Measurements from ENCODE around the gene ZNF92.
"Not testable (repeated sequence)": the region's sequence is repeated elsewhere in the genome, so short reads cannot be mapped to it uniquely, and the experiment has no call there.

ZNF92 gene

GRCh38 chr7:65438598-65438997 is 64.9 kb downstream of the ZNF92 start:
- ChIA-PET CTCF (no interaction called here), POLR2A (no interaction called here)
- no peak for DNase-seq
- Histone ChIP-seq H3K36me3 (ENCODE audit: control insufficient read depth in 4 of 4, insufficient read depth in 4 of 4, low read length in 3 of 4) (no peaks in the 10 kb centered on the region), H3K27me3 (replicated peaks in 2 of 5; ENCODE audit: control insufficient read depth in 4 of 5, insufficient read depth in 5 of 5, low read length in 4 of 5) (no peaks in the 10 kb centered on the region), H3K9me3 (ENCODE audit: control extremely low read depth in 1 of 5, control insufficient read depth in 4 of 5, insufficient read depth in 2 of 5, low read depth in 1 of 5, low read length in 4 of 5) (no peaks in the 10 kb centered on the region), H3K4me3 (ENCODE audit: control insufficient read depth in 1 of 7, extremely low read depth in 1 of 7, insufficient read depth in 4 of 7, low read depth in 2 of 7, low read length in 6 of 7) (no peak overlapping the region), H3K4me1 (ENCODE audit: control extremely low read depth in 1 of 4, control insufficient read depth in 4 of 4, insufficient read depth in 4 of 4, low read length in 3 of 4) (no peaks in the 10 kb centered on the region), H3K27ac (ENCODE audit: insufficient read depth in 1 of 2, low read depth in 1 of 2, low read length in 2 of 2, poor library complexity in 1 of 2, severe bottlenecking in 2 of 2) (no peak overlapping the region)
- WGBS (ENCODE audit: insufficient coverage) = 86% methylated on average over 1 of the region's 2 CpGs

- no peaks in the 10 kb centered on the region for H3K27me3 ChIP-seq (replicated peaks in 2 of 5; ENCODE audit: control insufficient read depth in 4 of 5, insufficient read depth in 5 of 5, low read length in 4 of 5)
- no peaks in the 10 kb centered on the region for H3K36me3 ChIP-seq (ENCODE audit: control insufficient read depth in 4 of 4, insufficient read depth in 4 of 4, low read length in 3 of 4)
- no peak for DNase-seq
- peaks cover 0 to 2% (median 0%) of the 10 kb centered on the region in 5 experiments for H3K9me3 ChIP-seq (ENCODE audit: control extremely low read depth in 1 of 5, control insufficient read depth in 4 of 5, insufficient read depth in 2 of 5, low read depth in 1 of 5, low read length in 4 of 5)
- no peak overlapping the region for H3K27ac ChIP-seq (ENCODE audit: insufficient read depth in 1 of 2, low read depth in 1 of 2, low read length in 2 of 2, poor library complexity in 1 of 2, severe bottlenecking in 2 of 2)
- no peak overlapping the region for H3K4me3 ChIP-seq (ENCODE audit: control insufficient read depth in 1 of 7, extremely low read depth in 1 of 7, insufficient read depth in 4 of 7, low read depth in 2 of 7, low read length in 6 of 7)
- H3K4me1 ChIP-seq (ENCODE audit: control extremely low read depth in 1 of 4, control insufficient read depth in 4 of 4, insufficient read depth in 4 of 4, low read length in 3 of 4) = no peaks in the 10 kb centered on the region
- POLR2A ChIA-PET = no interaction called here
- CTCF ChIA-PET = no interaction called here
Observed at GRCh38 chr7:65441010-65441409, 67.4 kb downstream of the ZNF92 start.

DNA sequence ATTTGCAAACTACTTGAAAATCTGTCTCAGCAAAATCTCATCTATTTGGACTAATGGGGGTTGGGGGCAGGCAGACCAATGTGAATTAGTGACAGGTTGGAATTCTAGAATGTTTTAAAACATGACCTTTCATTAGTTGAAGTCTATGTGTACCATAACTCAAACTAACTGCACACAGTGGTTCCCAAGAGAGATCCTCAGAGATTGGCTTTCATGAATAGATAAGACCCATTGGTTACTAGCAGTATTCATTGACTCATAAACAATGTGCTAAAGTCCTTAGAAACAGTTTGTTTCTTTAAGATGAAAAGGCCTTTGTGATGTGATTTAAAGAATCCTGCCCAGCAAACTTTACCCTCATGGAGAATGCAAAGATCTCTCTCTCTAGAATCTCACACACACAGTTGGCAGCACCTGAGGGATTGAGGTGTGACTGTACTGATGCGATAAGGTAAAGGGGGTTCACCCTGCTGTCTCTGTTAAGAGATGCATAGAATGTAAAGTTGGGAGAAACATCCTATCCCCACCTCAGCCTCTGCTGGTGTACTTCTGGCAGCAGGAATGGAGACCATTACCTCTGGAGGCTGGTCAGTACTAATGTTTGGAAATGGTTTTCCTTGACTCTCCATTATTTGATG is 70.7 kb downstream of the ZNF92 start:
- WGBS (ENCODE audit: insufficient coverage) = no CpG with 5 or more reads among the region's 1 CpG
- Histone ChIP-seq H3K4me1 (ENCODE audit: control extremely low read depth in 1 of 4, control insufficient read depth in 4 of 4, insufficient read depth in 4 of 4, low read length in 3 of 4) (no peaks in the 10 kb centered on the region), H3K36me3 (ENCODE audit: control insufficient read depth in 4 of 4, insufficient read depth in 4 of 4, low read length in 3 of 4) (no peaks in the 10 kb centered on the region), H3K27me3 (replicated peaks in 2 of 5; ENCODE audit: control insufficient read depth in 4 of 5, insufficient read depth in 5 of 5, low read length in 4 of 5) (no peaks in the 10 kb centered on the region), H3K9me3 (ENCODE audit: control extremely low read depth in 1 of 5, control insufficient read depth in 4 of 5, insufficient read depth in 2 of 5, low read depth in 1 of 5, low read length in 4 of 5) (peaks cover 0 to 3% (median 2%) of the 10 kb centered on the region in 5 experiments), H3K27ac (ENCODE audit: insufficient read depth in 1 of 2, low read depth in 1 of 2, low read length in 2 of 2, poor library complexity in 1 of 2, severe bottlenecking in 2 of 2) (no peak overlapping the region), H3K4me3 (ENCODE audit: control insufficient read depth in 1 of 7, extremely low read depth in 1 of 7, insufficient read depth in 4 of 7, low read depth in 2 of 7, low read length in 6 of 7) (no peak overlapping the region)
- CTCF ChIA-PET = no interaction called here
- no peak for DNase-seq
- POLR2A ChIA-PET = no interaction called here

DNA sequence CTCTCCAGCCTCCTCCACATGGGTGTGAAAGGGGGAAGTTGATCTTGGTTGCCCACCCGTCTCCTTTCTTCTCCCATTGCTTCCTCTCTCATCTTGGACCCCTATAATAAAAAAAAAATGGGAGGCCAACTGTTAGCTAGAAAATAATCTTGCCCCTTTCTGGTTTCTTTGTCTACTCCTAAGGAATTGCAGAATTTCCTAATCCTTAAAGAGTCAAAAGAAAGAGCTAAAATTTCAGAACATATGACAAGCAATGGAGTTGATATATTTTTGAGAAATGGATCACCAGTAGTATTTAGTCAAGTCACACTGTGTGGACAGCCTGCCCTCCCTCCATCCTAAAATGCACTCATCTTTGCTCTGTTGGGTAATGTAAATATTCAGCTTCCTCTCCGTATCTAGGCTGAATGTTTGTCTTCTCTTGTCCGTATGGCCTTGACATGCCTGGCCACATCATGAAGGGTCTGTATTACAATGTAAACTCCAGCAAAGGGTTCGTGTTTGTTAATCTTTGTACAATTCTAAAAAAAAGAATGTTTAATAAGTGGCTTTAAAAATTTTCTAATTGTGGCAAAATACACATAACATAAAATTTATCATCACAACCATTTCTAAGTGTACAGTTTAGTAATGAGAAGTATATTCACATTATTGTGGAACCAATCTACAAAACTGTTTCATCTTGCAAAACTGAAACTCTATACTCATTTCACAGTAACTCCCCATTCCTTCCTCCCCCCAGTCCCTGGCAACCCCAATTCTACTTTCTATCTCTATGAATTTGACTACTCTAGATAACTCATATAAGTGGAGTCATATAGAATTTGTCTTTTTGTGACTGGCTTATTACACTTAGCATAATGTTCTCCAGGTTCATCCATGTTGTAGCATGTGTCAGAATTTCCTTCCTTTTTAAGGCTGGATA is 71.5 kb downstream of the ZNF92 start:
- peaks cover 0 to 3% (median 2%) of the 10 kb centered on the region in 5 experiments for H3K9me3 ChIP-seq (ENCODE audit: control extremely low read depth in 1 of 5, control insufficient read depth in 4 of 5, insufficient read depth in 2 of 5, low read depth in 1 of 5, low read length in 4 of 5)
- H3K36me3 ChIP-seq (ENCODE audit: control insufficient read depth in 4 of 4, insufficient read depth in 4 of 4, low read length in 3 of 4) = no peaks in the 10 kb centered on the region
- no CpG with 5 or more reads among the region's 4 CpGs for WGBS (ENCODE audit: insufficient coverage)
- no peak overlapping the region for H3K4me3 ChIP-seq (ENCODE audit: control insufficient read depth in 1 of 7, extremely low read depth in 1 of 7, insufficient read depth in 4 of 7, low read depth in 2 of 7, low read length in 6 of 7)
- DNase-seq = no peak
- no peaks in the 10 kb centered on the region for H3K27me3 ChIP-seq (replicated peaks in 2 of 5; ENCODE audit: control insufficient read depth in 4 of 5, insufficient read depth in 5 of 5, low read length in 4 of 5)
- ChIA-PET CTCF (no interaction called here), POLR2A (no interaction called here)
- no peaks in the 10 kb centered on the region for H3K4me1 ChIP-seq (ENCODE audit: control extremely low read depth in 1 of 4, control insufficient read depth in 4 of 4, insufficient read depth in 4 of 4, low read length in 3 of 4)
- H3K27ac ChIP-seq (ENCODE audit: insufficient read depth in 1 of 2, low read depth in 1 of 2, low read length in 2 of 2, poor library complexity in 1 of 2, severe bottlenecking in 2 of 2) = no peak overlapping the region

DNA sequence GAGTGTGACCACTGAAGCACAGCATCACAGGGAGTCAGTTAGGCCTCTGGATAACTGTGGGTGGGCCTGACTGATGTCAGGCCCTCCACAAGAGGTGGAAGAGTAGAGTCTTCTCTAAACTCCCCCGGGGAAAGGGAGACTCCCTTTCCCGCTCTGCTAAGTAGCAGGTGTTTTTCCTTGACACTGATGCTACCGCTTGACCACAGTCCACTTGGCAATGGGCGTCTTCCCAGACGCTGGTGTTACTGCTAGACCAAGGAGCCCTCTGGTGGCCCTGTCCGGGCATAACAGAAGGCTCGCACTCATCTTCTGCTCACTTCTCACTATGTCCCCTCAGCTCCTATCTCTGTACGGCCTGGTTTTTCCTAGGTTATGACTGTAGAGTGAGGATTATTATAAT is 73.4 kb downstream of the ZNF92 start:
- DNase-seq; H3K4me1 ChIP-seq (ENCODE audit: control extremely low read depth in 1 of 4, control insufficient read depth in 4 of 4, insufficient read depth in 4 of 4, low read length in 3 of 4); H3K4me3 ChIP-seq (ENCODE audit: control insufficient read depth in 1 of 7, extremely low read depth in 1 of 7, insufficient read depth in 4 of 7, low read depth in 2 of 7, low read length in 6 of 7); H3K9me3 ChIP-seq (ENCODE audit: control extremely low read depth in 1 of 5, control insufficient read depth in 4 of 5, insufficient read depth in 2 of 5, low read depth in 1 of 5, low read length in 4 of 5); CTCF ChIA-PET; POLR2A ChIA-PET; H3K27ac ChIP-seq (ENCODE audit: insufficient read depth in 1 of 2, low read depth in 1 of 2, low read length in 2 of 2, poor library complexity in 1 of 2, severe bottlenecking in 2 of 2); H3K27me3 ChIP-seq (replicated peaks in 2 of 5; ENCODE audit: control insufficient read depth in 4 of 5, insufficient read depth in 5 of 5, low read length in 4 of 5); H3K36me3 ChIP-seq (ENCODE audit: control insufficient read depth in 4 of 4, insufficient read depth in 4 of 4, low read length in 3 of 4): not testable (repeated sequence)
- 86% methylated on average over 1 of the region's 8 CpGs for WGBS (ENCODE audit: insufficient coverage)

- Histone ChIP-seq H3K4me1 (ENCODE audit: control extremely low read depth in 1 of 4, control insufficient read depth in 4 of 4, insufficient read depth in 4 of 4, low read length in 3 of 4) (no peaks in the 10 kb centered on the region), H3K9me3 (ENCODE audit: control extremely low read depth in 1 of 5, control insufficient read depth in 4 of 5, insufficient read depth in 2 of 5, low read depth in 1 of 5, low read length in 4 of 5) (peaks cover 0 to 3% (median 2%) of the 10 kb centered on the region in 5 experiments), H3K4me3 (ENCODE audit: control insufficient read depth in 1 of 7, extremely low read depth in 1 of 7, insufficient read depth in 4 of 7, low read depth in 2 of 7, low read length in 6 of 7) (no peak overlapping the region), H3K36me3 (ENCODE audit: control insufficient read depth in 4 of 4, insufficient read depth in 4 of 4, low read length in 3 of 4) (no peaks in the 10 kb centered on the region), H3K27ac (ENCODE audit: insufficient read depth in 1 of 2, low read depth in 1 of 2, low read length in 2 of 2, poor library complexity in 1 of 2, severe bottlenecking in 2 of 2) (no peak overlapping the region), H3K27me3 (replicated peaks in 2 of 5; ENCODE audit: control insufficient read depth in 4 of 5, insufficient read depth in 5 of 5, low read length in 4 of 5) (peaks cover 0 to 13% (median 2%) of the 10 kb centered on the region in 5 experiments)
- DNase-seq = no peak
- CTCF ChIA-PET = no interaction called here
- POLR2A ChIA-PET = no interaction called here
Observed at GRCh38 chr7:65448816-65449504, 75.3 kb downstream of the ZNF92 start.

DNA sequence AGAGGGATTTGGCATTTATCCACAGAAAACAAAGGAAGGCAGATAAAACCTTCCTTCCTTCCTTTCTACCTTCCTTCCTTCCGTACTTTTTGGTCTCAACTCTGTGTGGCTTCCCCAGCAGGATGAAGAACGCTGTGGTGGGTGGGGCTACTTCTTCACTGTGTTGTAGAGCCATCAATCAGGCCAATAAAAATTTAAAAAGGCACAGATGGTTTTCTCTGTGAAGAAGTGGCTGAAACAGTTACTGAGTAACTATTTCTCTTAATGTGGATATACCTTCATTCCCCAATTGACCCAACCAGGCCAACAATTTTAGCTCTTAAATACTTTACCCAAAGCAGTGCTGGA is 75.8 kb downstream of the ZNF92 start:
- POLR2A ChIA-PET = no interaction called here
- H3K36me3 ChIP-seq (ENCODE audit: control insufficient read depth in 4 of 4, insufficient read depth in 4 of 4, low read length in 3 of 4) = no peaks in the 10 kb centered on the region
- H3K4me1 ChIP-seq (ENCODE audit: control extremely low read depth in 1 of 4, control insufficient read depth in 4 of 4, insufficient read depth in 4 of 4, low read length in 3 of 4) = peaks cover 0 to 2% (median 0%) of the 10 kb centered on the region in 4 experiments
- no CpG with 5 or more reads among the region's 2 CpGs for WGBS (ENCODE audit: insufficient coverage)
- H3K4me3 ChIP-seq (ENCODE audit: control insufficient read depth in 1 of 7, extremely low read depth in 1 of 7, insufficient read depth in 4 of 7, low read depth in 2 of 7, low read length in 6 of 7) = no peak overlapping the region
- no peak for DNase-seq
- H3K27me3 ChIP-seq (replicated peaks in 2 of 5; ENCODE audit: control insufficient read depth in 4 of 5, insufficient read depth in 5 of 5, low read length in 4 of 5) = peaks cover 0 to 13% (median 2%) of the 10 kb centered on the region in 5 experiments
- CTCF ChIA-PET = no interaction called here
- peaks cover 0 to 3% (median under 1%) of the 10 kb centered on the region in 5 experiments for H3K9me3 ChIP-seq (ENCODE audit: control extremely low read depth in 1 of 5, control insufficient read depth in 4 of 5, insufficient read depth in 2 of 5, low read depth in 1 of 5, low read length in 4 of 5)
- no peak overlapping the region for H3K27ac ChIP-seq (ENCODE audit: insufficient read depth in 1 of 2, low read depth in 1 of 2, low read length in 2 of 2, poor library complexity in 1 of 2, severe bottlenecking in 2 of 2)

All from common myeloid progenitor, CD34-positive (primary cell).